Measurements from ENCODE around the gene EMILIN1.

EMILIN1 gene

GRCh38 chr2:27042985-27043634 lies 35.3 kb upstream of the EMILIN1 start:
- ChIA-PET POLR2A (interaction anchor here (0.6 kb wide), 1 partner anchor 1127 kb away, joined by 3 read pairs; no protein-coding TSS in a partner anchor), CTCF (interaction anchor here (0.9 kb wide), 1 partner anchor 10 kb away, joined by 5 read pairs; the partner anchor contains the start of gene TMEM214)
- WGBS (ENCODE audit: insufficient coverage) = 95% methylated on average over 6 of the region's 7 CpGs
- Histone ChIP-seq H3K4me1 (ENCODE audit: control extremely low read depth in 1 of 4, control insufficient read depth in 4 of 4, insufficient read depth in 4 of 4, low read length in 3 of 4) (no peaks in the 10 kb centered on the region), H3K9me3 (ENCODE audit: control extremely low read depth in 1 of 5, control insufficient read depth in 4 of 5, insufficient read depth in 2 of 5, low read depth in 1 of 5, low read length in 4 of 5) (no peaks in the 10 kb centered on the region), H3K27me3 (replicated peaks in 2 of 5; ENCODE audit: control insufficient read depth in 4 of 5, insufficient read depth in 5 of 5, low read length in 4 of 5) (no peaks in the 10 kb centered on the region), H3K27ac (ENCODE audit: insufficient read depth in 1 of 2, low read depth in 1 of 2, low read length in 2 of 2, poor library complexity in 1 of 2, severe bottlenecking in 2 of 2) (no peak overlapping the region), H3K36me3 (ENCODE audit: control insufficient read depth in 4 of 4, insufficient read depth in 4 of 4, low read length in 3 of 4) (peaks cover 3 to 50% (median 31%) of the 10 kb centered on the region in 4 experiments), H3K4me3 (ENCODE audit: control insufficient read depth in 1 of 7, extremely low read depth in 1 of 7, insufficient read depth in 4 of 7, low read depth in 2 of 7, low read length in 6 of 7) (no peak overlapping the region)
- DNase-seq = no peak

GRCh38 chr2:27049422-27050280 lies 28.8 kb upstream of the EMILIN1 start:
- no peaks in the 10 kb centered on the region for H3K9me3 ChIP-seq (ENCODE audit: control extremely low read depth in 1 of 5, control insufficient read depth in 4 of 5, insufficient read depth in 2 of 5, low read depth in 1 of 5, low read length in 4 of 5)
- DNase-seq = peak; percentile 55 to 82 (median 79)
- H3K36me3 ChIP-seq (ENCODE audit: control insufficient read depth in 4 of 4, insufficient read depth in 4 of 4, low read length in 3 of 4) = peaks cover 0 to 14% (median 13%) of the 10 kb centered on the region in 4 experiments
- WGBS (ENCODE audit: insufficient coverage) = 5% methylated on average over 44 of the region's 52 CpGs
- H3K27ac ChIP-seq (ENCODE audit: insufficient read depth in 1 of 2, low read depth in 1 of 2, low read length in 2 of 2, poor library complexity in 1 of 2, severe bottlenecking in 2 of 2) = peak overlapping the region in 1 of 2 experiments; percentile 86
- peaks cover 2 to 24% (median 21%) of the 10 kb centered on the region in 4 experiments for H3K4me1 ChIP-seq (ENCODE audit: control extremely low read depth in 1 of 4, control insufficient read depth in 4 of 4, insufficient read depth in 4 of 4, low read length in 3 of 4)
- CTCF ChIA-PET = interaction anchor here (1.1 to 19.5 kb wide), 7 partner anchors 9 to 254 kb away, joined by 3 to 381 read pairs (median 8); partner anchors contain the start of genes EMILIN1, KHK, OST4 and TMEM214
- H3K4me3 ChIP-seq (ENCODE audit: control insufficient read depth in 1 of 7, extremely low read depth in 1 of 7, insufficient read depth in 4 of 7, low read depth in 2 of 7, low read length in 6 of 7) = peak overlapping the region; percentile 82 to 98 (median 93)
- H3K27me3 ChIP-seq (replicated peaks in 2 of 5; ENCODE audit: control insufficient read depth in 4 of 5, insufficient read depth in 5 of 5, low read length in 4 of 5) = no peaks in the 10 kb centered on the region
- POLR2A ChIA-PET = interaction anchor here (0.6 to 2.4 kb wide), 7 partner anchors 13 to 67 kb away, joined by 3 to 16 read pairs (median 6); partner anchors contain the start of genes OST4 and TMEM214

GRCh38 chr2:27050281-27050995 lies 28.0 kb upstream of the EMILIN1 start:
- Histone ChIP-seq H3K27ac (ENCODE audit: insufficient read depth in 1 of 2, low read depth in 1 of 2, low read length in 2 of 2, poor library complexity in 1 of 2, severe bottlenecking in 2 of 2) (peak overlapping the region; percentile 43 to 86), H3K4me1 (ENCODE audit: control extremely low read depth in 1 of 4, control insufficient read depth in 4 of 4, insufficient read depth in 4 of 4, low read length in 3 of 4) (peaks cover 2 to 24% (median 21%) of the 10 kb centered on the region in 4 experiments), H3K4me3 (ENCODE audit: control insufficient read depth in 1 of 7, extremely low read depth in 1 of 7, insufficient read depth in 4 of 7, low read depth in 2 of 7, low read length in 6 of 7) (peak overlapping the region; percentile 82 to 98 (median 93)), H3K36me3 (ENCODE audit: control insufficient read depth in 4 of 4, insufficient read depth in 4 of 4, low read length in 3 of 4) (peaks cover 0 to 22% (median 21%) of the 10 kb centered on the region in 4 experiments), H3K9me3 (ENCODE audit: control extremely low read depth in 1 of 5, control insufficient read depth in 4 of 5, insufficient read depth in 2 of 5, low read depth in 1 of 5, low read length in 4 of 5) (no peaks in the 10 kb centered on the region), H3K27me3 (replicated peaks in 2 of 5; ENCODE audit: control insufficient read depth in 4 of 5, insufficient read depth in 5 of 5, low read length in 4 of 5) (no peaks in the 10 kb centered on the region)
- CTCF ChIA-PET = interaction anchor here (0.8 to 19.5 kb wide), 7 partner anchors 9 to 107 kb away, joined by 3 to 381 read pairs (median 8); partner anchors contain the start of genes EMILIN1, KHK, OST4 and TMEM214
- POLR2A ChIA-PET = interaction anchor here (0.7 to 2.4 kb wide), 6 partner anchors 18 to 68 kb away, joined by 3 to 16 read pairs (median 6); partner anchors contain the start of genes OST4 and TMEM214
- peak; percentile 92 to 98 (median 97) for DNase-seq
- under 1% methylated on average over 41 of the region's 48 CpGs for WGBS (ENCODE audit: insufficient coverage)

DNA sequence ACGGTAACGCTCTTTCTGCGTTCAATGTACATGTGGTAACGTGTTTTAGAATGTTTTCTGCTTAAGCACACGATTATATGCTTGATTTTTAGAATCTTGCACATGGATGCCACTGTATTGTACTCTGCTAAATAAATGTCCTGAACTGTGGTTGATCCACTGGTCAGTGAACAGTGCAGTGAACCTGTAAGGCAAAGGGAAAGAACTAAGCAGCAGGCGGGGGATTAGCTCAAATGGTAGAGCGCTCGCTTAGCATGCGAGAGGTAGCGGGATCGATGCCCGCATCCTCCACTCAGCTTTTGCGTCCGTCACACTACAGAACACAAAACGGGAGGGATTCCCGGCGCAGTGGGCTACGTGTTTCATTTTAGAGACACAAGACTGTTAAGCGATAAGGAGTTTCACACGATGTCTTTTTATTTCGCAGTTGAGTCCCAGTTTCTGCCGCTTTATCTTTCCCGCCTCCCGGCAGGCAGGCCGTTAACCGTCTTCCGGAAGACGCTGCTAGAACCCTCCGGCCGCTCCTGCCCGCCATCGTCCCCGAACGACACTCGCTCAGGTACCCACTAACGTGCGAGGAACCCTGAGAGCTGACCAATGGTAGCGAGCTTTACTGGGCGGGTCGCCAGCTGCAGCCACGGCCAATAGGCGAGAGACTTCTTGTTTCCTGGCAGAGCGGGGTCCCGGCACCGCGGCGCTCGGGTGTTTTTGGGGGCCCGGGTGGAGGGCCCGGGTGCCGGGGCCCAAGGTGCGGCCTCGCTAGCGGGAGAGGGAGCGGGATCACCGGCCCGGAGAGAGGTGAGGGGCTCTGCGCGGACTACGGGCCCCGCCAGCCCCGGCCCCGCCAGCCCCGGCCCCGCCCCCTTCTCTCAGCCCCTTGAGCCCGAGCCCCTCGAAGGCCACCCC lies 27.2 kb upstream of the EMILIN1 start, which contains the start of gene AGBL5:
Gene AGBL5 (plus strand): TSS at position 673 of the 906 bp plus-strand sequence. CDS start 1,291 bp downstream, outside the sequence.
- ChIA-PET CTCF (interaction anchor here (0.8 to 19.5 kb wide), 8 partner anchors 8 to 108 kb away, joined by 3 to 381 read pairs (median 7); partner anchors contain the start of genes EMILIN1, KHK, OST4 and TMEM214), POLR2A (interaction anchor here (1.0 to 2.4 kb wide), 6 partner anchors 18 to 34 kb away, joined by 3 to 16 read pairs (median 6); partner anchors contain the start of genes OST4 and TMEM214)
- no peaks in the 10 kb centered on the region for H3K9me3 ChIP-seq (ENCODE audit: control extremely low read depth in 1 of 5, control insufficient read depth in 4 of 5, insufficient read depth in 2 of 5, low read depth in 1 of 5, low read length in 4 of 5)
- H3K27me3 ChIP-seq (replicated peaks in 2 of 5; ENCODE audit: control insufficient read depth in 4 of 5, insufficient read depth in 5 of 5, low read length in 4 of 5) = no peaks in the 10 kb centered on the region
- DNase-seq = peak; percentile 95 to 97 (median 96)
- peaks cover 0 to 30% (median 28%) of the 10 kb centered on the region in 4 experiments for H3K36me3 ChIP-seq (ENCODE audit: control insufficient read depth in 4 of 4, insufficient read depth in 4 of 4, low read length in 3 of 4)
- peaks cover 2 to 24% (median 21%) of the 10 kb centered on the region in 4 experiments for H3K4me1 ChIP-seq (ENCODE audit: control extremely low read depth in 1 of 4, control insufficient read depth in 4 of 4, insufficient read depth in 4 of 4, low read length in 3 of 4)
- WGBS (ENCODE audit: insufficient coverage) = under 1% methylated on average over 39 of the region's 67 CpGs
- H3K4me3 ChIP-seq (ENCODE audit: control insufficient read depth in 1 of 7, extremely low read depth in 1 of 7, insufficient read depth in 4 of 7, low read depth in 2 of 7, low read length in 6 of 7) = peak within 1 kb of the TSS; percentile 82 to 98 (median 93)
- peak within 1 kb of the TSS; percentile 43 to 86 for H3K27ac ChIP-seq (ENCODE audit: insufficient read depth in 1 of 2, low read depth in 1 of 2, low read length in 2 of 2, poor library complexity in 1 of 2, severe bottlenecking in 2 of 2)

DNA sequence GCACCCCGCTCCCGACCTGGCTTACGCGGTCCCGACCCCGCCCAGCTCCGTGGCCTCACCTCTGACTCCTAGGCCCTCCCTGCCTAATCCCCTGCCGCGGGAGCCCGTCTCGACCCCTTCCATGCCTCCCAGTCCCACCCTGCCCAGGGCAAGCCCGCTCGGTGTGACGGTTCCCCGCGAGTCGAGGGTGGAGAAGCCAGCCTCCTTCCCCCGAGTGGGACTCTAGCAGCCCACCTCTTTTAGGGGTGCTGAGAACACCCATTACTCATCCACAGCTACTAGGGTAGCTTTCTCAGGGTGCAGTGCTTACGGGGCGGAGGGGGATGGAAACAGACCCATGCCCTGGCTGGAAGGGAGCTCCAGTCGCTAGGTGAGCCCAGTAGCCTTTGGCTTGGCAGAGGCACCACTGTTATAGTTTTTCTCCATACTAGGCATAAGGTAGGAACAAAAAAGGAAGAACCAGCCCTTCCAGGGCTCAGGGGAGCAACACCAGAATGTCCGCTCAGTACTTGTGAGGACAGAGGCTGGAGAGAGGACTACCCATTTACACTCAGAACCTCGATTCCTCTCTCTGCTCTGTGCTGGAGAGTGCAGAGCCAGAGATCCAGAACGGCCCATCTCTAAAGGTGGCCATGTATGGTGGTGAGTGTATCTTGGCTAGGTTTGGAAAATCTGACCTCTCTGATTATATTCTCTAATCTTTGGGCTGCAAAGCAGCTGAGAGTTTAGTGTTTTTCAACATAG lies 26.3 kb upstream of the EMILIN1 start:
- WGBS (ENCODE audit: insufficient coverage) = 7% methylated on average over 20 of the region's 24 CpGs

More for the DNA sequence above, 26.3 kb upstream of the EMILIN1 start:
- peaks cover 0 to 38% (median 34%) of the 10 kb centered on the region in 4 experiments for H3K36me3 ChIP-seq (ENCODE audit: control insufficient read depth in 4 of 4, insufficient read depth in 4 of 4, low read length in 3 of 4)
- peak overlapping the region; percentile 37 to 86 for H3K27ac ChIP-seq (ENCODE audit: insufficient read depth in 1 of 2, low read depth in 1 of 2, low read length in 2 of 2, poor library complexity in 1 of 2, severe bottlenecking in 2 of 2)
- CTCF ChIA-PET = interaction anchor here (1.3 to 19.5 kb wide), 6 partner anchors 7 to 90 kb away, joined by 5 to 381 read pairs (median 8); partner anchors contain the start of genes EMILIN1, KHK, OST4 and TMEM214
- H3K9me3 ChIP-seq (ENCODE audit: control extremely low read depth in 1 of 5, control insufficient read depth in 4 of 5, insufficient read depth in 2 of 5, low read depth in 1 of 5, low read length in 4 of 5) = no peaks in the 10 kb centered on the region
- POLR2A ChIA-PET = interaction anchor here (1.0 to 2.4 kb wide), 3 partner anchors 19 to 29 kb away, joined by 4 to 16 read pairs (median 5); partner anchors contain the start of gene OST4
- peak in 1 of 3 donors; percentile 21 for DNase-seq
- H3K4me3 ChIP-seq (ENCODE audit: control insufficient read depth in 1 of 7, extremely low read depth in 1 of 7, insufficient read depth in 4 of 7, low read depth in 2 of 7, low read length in 6 of 7) = peak overlapping the region; percentile 78 to 98 (median 93)
- H3K4me1 ChIP-seq (ENCODE audit: control extremely low read depth in 1 of 4, control insufficient read depth in 4 of 4, insufficient read depth in 4 of 4, low read length in 3 of 4) = peaks cover 2 to 24% (median 21%) of the 10 kb centered on the region in 4 experiments
- no peaks in the 10 kb centered on the region for H3K27me3 ChIP-seq (replicated peaks in 2 of 5; ENCODE audit: control insufficient read depth in 4 of 5, insufficient read depth in 5 of 5, low read length in 4 of 5)

Measured in common myeloid progenitor, CD34-positive (primary cell).